Left cardiac atrium (tissue), 4 donors: Measurements from ENCODE around the gene ECHDC1. TPM values are rescaled to one million over a fixed set of nuclear protein-coding genes. Genes with fewer than 3 reads are reported as not detected.

ENCODE experiments used
- ATAC-seq, 2 donors: fragments of 200-7000 bp; cut with Tn5 transposase; one replicate each; pipeline ENCODE4 v1.9.1; 2020; ENCODE audit warnings: mild to moderate bottlenecking in 2 of 2, moderate library complexity in 2 of 2
- DNase-seq: peaks from one replicate; pipeline ENCODE4 v3.0.0-alpha.2; 2020
- intact Hi-C, 2 donors: fragments of 100-400 bp; cut with DNase I; formaldehyde crosslinking; loops; one replicate each; pipeline versions ENCODE4 v1.14.1 to v1.15.1; 2022 to 2023
- total RNA-seq, 2 donors: library from RNA; stranded (reverse); fragmentation: NEBNext Ultra II Directional; extraction: Animal tissue kit (Norgen Biotek cat#: 25700); gene quantifications; one replicate each; pipeline ENCODE4 v1.2.1, GENCODE V29; 2021
- donor health status: DM: no; HTN: yes; CAD: no.
- donor health status: DM: no; HTN: yes; CAD: no; lungs with severe emphysema.
- donor health status: DM: yes; HTN: yes; CAD: no.
- donor health status: Dilated cardiomyopathy.

ECHDC1 gene
- total RNA-seq, 2 donors from 2014 or later = 41.1 to 62.9 TPM

- no peak for ATAC-seq
- DNase-seq = no peak
- intact Hi-C loops = no loop called here
These were observed 44.9 kb downstream of the ECHDC1 start for GRCh38 chr6:127298475-127298874.

- intact Hi-C loops = no loop called here
- ATAC-seq = no peak
- no peak for DNase-seq
These were observed 45.8 kb downstream of the ECHDC1 start for GRCh38 chr6:127297502-127298070.

GRCh38 chr6:127291495-127291894, 51.9 kb downstream of the ECHDC1 start:
- intact Hi-C loops = no loop called here
- ATAC-seq (no peak), DNase-seq (no peak)

- DNase-seq (no peak), ATAC-seq (no peak)
- intact Hi-C loops = no loop called here
These were observed 52.8 kb downstream of the ECHDC1 start for GRCh38 chr6:127290391-127291265.

- ATAC-seq (no peak), DNase-seq (no peak)
- intact Hi-C loops = no loop called here
These were observed 53.5 kb downstream of the ECHDC1 start for GRCh38 chr6:127289934-127290333.

- no peak for ATAC-seq
- intact Hi-C loops = no loop called here
These were observed 54.7 kb downstream of the ECHDC1 start for GRCh38 chr6:127288705-127289104.

GRCh38 chr6:127282184-127282583, 61.2 kb downstream of the ECHDC1 start:
- intact Hi-C loops = no loop called here
- no peak for ATAC-seq

More at GRCh38 chr6:127288705-127289104, 54.7 kb downstream of the ECHDC1 start:
- no peak for DNase-seq

GRCh38 chr6:127279815-127280214, 63.6 kb downstream of the ECHDC1 start:
- ATAC-seq = no peak
- intact Hi-C loops = no loop called here
- DNase-seq = no peak

More at GRCh38 chr6:127282184-127282583, 61.2 kb downstream of the ECHDC1 start:
- no peak for DNase-seq

GRCh38 chr6:127277878-127278843, 65.2 kb downstream of the ECHDC1 start:
- DNase-seq (no peak), ATAC-seq (no peak)
- intact Hi-C loops = no loop called here

DNA sequence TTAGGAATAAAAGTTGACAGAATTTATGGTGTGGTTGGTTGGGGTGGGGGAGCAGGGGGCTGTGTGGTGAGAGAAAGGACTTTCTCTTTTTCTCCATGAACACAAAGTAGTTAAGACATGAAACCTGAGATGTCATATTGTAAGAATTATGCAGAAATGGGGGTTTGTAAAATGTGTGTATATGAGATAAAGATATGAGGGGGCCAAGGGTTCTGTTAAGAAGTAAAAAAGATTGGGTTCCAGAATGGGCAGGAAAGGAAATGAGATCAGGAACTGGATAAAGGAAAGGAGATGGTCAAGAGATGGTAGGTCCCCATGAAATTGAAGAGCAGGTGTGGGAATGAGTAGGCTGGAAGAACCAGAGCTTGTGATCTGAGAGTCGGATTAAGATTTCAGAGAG, 67.1 kb downstream of the ECHDC1 start:
- no peak for ATAC-seq
- intact Hi-C loops = no loop called here

GRCh38 chr6:127273499-127273898, 69.9 kb downstream of the ECHDC1 start:
- DNase-seq = no peak
- intact Hi-C loops = no loop called here
- ATAC-seq = no peak

More for the DNA sequence above, 67.1 kb downstream of the ECHDC1 start:
- no peak for DNase-seq

DNA sequence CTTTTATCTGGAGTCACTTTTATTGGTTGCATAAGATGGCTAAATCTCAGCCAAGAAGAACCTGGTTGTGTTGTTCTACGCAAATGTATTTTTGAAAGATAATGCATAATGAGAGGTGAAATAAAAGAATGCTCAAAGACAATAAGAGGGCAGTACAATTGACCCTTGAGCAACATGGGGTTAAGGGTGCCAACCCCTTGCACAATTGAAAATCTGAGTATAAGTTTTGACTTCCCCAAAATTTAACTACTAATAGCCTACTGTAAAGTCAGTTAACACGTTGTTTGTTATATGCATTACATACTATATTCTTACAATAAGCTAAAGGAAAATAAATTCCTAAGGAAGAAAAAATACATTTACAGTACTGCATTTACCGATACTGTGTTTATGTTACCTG, 70.8 kb downstream of the ECHDC1 start:
- no peak for DNase-seq
- intact Hi-C loops = no loop called here
- no peak for ATAC-seq

GRCh38 chr6:127267646-127268625, 75.5 kb downstream of the ECHDC1 start:
- ATAC-seq (no peak), DNase-seq (no peak)
- intact Hi-C loops = no loop called here

DNA sequence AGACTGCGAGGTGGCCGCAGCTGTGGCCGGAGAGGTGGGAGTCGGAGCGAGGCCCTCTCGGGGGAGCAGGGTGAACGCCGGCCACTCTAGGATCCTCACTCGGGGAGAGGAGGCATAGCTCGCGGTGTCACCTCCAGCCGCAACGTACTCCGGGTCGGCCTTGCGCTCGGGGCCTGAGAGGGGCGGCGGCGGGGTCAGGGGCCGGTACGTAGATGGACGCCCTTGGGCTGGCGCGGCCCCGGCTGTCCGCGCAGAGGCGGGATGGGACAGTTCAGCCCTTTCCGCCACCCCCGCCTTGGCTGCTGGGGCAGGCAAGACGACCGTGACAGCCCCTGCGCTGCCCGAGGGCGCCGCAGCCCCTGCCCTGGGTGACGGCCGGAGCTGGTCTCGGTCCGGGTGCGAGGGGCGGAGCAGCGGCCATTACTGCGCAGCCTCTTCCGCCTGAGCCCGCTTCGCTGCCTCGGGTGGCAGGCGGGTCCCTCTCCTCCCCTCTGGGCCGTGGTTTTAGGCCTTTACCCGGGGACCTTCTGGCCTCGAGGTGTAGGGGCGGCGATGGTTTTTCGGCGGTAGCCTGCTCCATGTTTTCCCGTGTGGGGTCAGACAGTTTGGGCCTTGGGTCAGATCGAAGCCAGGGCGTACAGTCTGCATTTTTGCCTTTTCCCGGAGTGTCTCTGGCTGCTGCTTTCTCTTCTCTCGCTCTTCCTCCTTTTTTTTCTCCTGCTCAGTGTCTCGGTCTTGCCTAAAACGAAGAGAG, 76.3 kb downstream of the ECHDC1 start:
- ATAC-seq = peak; percentile 81 to 91

DNA sequence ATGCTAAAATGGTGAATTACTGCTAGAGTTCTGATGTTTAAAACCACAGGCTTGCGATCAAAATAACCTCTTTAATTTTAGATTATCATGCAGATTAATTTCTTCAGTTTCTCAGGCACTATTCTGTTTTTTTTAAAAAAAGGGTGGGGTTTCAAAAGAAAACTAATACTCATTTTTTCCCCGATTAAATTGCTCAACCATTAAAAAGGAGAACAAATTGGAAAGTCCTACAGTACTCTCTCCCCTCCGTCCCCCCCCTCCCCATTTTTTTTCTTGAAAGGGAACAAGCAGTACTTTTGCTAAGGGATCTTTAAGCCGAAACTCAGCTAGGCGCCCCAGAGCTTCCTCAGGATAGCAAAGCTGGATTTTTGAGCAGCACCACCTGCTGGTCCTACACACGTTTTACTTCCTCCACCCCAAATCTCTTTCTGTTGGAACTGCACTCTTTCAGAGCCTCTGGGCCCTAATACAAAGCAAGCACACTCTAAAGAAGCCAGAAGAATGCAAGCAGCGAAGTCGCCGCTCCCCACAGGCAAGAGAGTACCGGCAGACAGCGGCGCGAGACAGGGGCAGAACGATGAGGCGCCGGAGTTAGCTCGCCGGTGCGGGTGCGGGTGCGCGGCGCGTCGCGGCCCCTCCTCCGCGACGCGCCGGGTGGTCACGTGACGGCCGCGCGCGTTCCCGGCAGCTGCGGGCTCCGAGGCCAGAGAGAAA, 77.1 kb downstream of the ECHDC1 start, which contains the start of gene RNF146:
RNF146 (plus strand) TSS at position 687 of the 714 bp plus-strand sequence. CDS start 13,475 bp downstream, outside the sequence.
- DNase-seq (peak; percentile 84), ATAC-seq (peak; percentile 95 to 96)
- intact Hi-C loops = no loop called here

More for the DNA sequence above, 76.3 kb downstream of the ECHDC1 start:
- DNase-seq = peak; percentile 70
- intact Hi-C loops = no loop called here

DNA sequence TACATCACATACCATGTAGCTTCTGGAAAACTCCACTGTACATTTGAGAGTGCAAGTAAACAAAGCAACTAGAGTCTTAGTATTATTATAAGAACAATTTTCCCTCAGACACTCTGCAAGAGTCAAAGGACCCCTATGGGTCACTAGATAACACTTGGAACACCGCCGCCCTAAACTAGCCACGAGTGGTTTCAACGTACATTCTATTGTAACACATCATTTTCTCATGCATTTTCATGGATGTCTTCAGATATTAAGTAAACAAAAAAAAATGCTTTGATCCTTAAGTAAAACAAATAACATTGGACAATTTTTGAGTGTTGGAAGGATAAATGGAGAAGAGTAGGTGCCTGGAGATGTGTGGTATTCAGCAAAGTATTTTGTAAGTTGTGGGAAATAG, 79.9 kb downstream of the ECHDC1 start:
- no peak for DNase-seq
- intact Hi-C loops = no loop called here
- no peak for ATAC-seq

DNA sequence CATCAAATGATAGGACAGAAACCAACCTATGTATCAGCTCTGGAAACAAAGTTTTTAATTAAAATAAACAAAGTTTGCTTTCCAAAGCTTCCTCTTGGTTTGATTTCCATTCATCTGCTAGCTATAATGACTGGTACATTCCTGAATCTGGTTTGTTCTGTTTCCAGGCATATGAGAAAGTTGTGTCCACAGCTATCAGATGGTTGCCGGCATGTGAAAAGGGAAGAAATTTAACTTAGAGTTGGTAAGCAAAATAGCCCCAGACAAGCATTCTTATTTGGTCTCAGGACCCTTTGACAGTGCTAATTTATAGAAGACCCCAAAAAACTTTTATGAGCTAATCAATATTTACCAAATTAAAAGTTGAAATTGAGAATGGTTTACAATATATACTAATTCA, 80.5 kb downstream of the ECHDC1 start:
- no peak for DNase-seq
- no peak for ATAC-seq
- intact Hi-C loops = no loop called here
